DMS153 treated with DMSO at 0.1 percent for 48 hours (cell line): ENCODE measurements around the gene SAE1.

Experiments used
- DNase-seq: peaks from one replicate; lab custom pipeline; 2025; ENCODE audit not compliant: unreplicated experiment; lab: John Stamatoyannopoulos, UW

The SAE1 gene

GRCh38 chr19:47105874-47106273, 24.8 kb upstream of the SAE1 start:
- DNase-seq, result no peak

GRCh38 chr19:47106821-47107201, 23.8 kb upstream of the SAE1 start:
- DNase-seq, result no peak

- DNase-seq, result no peak
Observed at GRCh38 chr19:47107202-47107952, 23.3 kb upstream of the SAE1 start.

- DNase-seq, result no peak
Observed at GRCh38 chr19:47107953-47108746, 22.5 kb upstream of the SAE1 start.

- no peak for DNase-seq
Observed at GRCh38 chr19:47109177-47109540, 21.5 kb upstream of the SAE1 start.

- DNase-seq, result no peak
Observed at GRCh38 chr19:47109541-47110375, 20.9 kb upstream of the SAE1 start.

- DNase-seq, result peak; percentile 8
Observed at GRCh38 chr19:47110521-47111005, 20.1 kb upstream of the SAE1 start.

- DNase-seq, result peak; percentile 5
Observed at GRCh38 chr19:47111006-47111621, 19.5 kb upstream of the SAE1 start.

GRCh38 chr19:47111682-47112165, 18.9 kb upstream of the SAE1 start:
- DNase-seq, result no peak

- DNase-seq, result peak; percentile 42
Observed at GRCh38 chr19:47112166-47112996, 18.3 kb upstream of the SAE1 start.

GRCh38 chr19:47112997-47113849, 17.4 kb upstream of the SAE1 start, which contains the start of gene ZC3H4:
TSS of gene ZC3H4 (minus strand) at chr19:47113776. CDS start at chr19:47112584, 1,192 bp downstream.
- peak; percentile 96 for DNase-seq

- DNase-seq, result no peak
Observed at GRCh38 chr19:47113850-47114651, 16.6 kb upstream of the SAE1 start.

- DNase-seq, result no peak
Observed at GRCh38 chr19:47120470-47121067, 10.1 kb upstream of the SAE1 start.

- DNase-seq, result no peak
Observed at GRCh38 chr19:47122359-47123335, 8.0 kb upstream of the SAE1 start.

- no peak for DNase-seq
Observed at GRCh38 chr19:47123406-47123805, 7.2 kb upstream of the SAE1 start.

GRCh38 chr19:47124937-47125668, 5.5 kb upstream of the SAE1 start:
- DNase-seq, result peak; percentile 64
